ENCODE data around the gene BHLHA9.

Gene BHLHA9

DNA sequence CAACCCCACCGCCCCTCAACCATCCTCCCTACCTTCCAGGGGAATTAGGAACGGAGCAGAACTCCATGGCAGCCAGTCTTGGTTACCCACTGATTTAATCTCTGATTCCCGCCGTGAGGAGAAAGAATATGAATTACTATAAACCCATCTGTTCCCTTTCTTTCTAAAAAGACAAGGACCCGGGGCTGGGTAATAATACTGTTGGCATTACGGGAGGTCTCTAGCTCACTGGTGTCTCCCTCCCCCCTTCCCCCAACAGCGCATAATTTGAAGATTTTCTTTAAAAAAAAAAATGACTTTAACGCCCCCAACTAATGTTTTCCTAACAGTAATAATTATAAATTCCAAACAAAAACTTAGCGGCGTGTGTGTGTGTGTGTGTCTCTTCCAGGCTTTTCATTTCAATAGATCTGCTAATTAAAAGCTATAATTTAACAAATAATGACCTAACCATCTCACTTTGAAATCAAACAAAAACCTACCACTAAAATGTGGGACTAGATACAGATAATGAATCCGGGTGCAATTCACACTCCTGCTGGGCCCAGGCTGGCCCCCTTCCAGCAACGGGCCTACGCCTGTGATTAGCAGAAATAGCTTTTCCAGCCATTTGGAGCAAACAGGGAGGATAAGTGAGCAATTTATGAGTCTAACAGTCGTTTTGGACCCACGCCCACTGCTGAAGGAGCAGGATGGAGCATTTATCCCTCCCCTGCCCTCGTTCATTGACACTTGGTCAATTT is 18.2 kb upstream of the BHLHA9 start:
- no peak for DNase-seq (ENCODE audit: low read depth)
- H3K4me3 ChIP-seq (ENCODE audit: low read depth, low read length), result no peak overlapping the region
- TF ChIP-seq, protein P1, sequence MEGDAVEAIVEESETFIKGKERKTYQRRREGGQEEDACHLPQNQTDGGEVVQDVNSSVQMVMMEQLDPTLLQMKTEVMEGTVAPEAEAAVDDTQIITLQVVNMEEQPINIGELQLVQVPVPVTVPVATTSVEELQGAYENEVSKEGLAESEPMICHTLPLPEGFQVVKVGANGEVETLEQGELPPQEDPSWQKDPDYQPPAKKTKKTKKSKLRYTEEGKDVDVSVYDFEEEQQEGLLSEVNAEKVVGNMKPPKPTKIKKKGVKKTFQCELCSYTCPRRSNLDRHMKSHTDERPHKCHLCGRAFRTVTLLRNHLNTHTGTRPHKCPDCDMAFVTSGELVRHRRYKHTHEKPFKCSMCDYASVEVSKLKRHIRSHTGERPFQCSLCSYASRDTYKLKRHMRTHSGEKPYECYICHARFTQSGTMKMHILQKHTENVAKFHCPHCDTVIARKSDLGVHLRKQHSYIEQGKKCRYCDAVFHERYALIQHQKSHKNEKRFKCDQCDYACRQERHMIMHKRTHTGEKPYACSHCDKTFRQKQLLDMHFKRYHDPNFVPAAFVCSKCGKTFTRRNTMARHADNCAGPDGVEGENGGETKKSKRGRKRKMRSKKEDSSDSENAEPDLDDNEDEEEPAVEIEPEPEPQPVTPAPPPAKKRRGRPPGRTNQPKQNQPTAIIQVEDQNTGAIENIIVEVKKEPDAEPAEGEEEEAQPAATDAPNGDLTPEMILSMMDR (IDR thresholded peaks at IDR 0.05; ENCODE audit: low read depth, low read length, missing control alignments), result no peak

DNA sequence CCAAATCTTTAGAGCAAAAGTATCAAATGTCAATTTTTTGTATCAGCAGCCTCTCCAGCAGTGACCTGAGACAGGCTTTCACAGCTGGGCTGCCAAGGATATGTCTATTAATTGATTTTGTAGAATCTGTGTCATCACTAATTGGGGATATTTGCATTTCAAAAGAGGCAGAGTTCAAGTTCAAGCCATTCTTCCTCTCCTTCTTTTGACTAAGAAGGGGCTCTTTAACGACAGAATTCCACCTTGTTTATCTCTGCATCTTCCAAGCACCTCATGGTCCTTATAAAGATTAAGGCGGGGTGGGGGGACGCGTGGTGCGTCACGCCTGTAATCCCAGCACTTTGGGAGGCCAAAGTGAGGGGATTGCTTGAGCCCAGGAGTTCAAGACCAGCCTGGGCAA is 15.2 kb upstream of the BHLHA9 start:
- H3K4me3 ChIP-seq (ENCODE audit: low read depth, low read length), result no peak overlapping the region
- TF ChIP-seq, protein P1 (IDR thresholded peaks at IDR 0.05; ENCODE audit: low read depth, low read length, missing control alignments), result no peak
- no peak for DNase-seq (ENCODE audit: low read depth)

DNA sequence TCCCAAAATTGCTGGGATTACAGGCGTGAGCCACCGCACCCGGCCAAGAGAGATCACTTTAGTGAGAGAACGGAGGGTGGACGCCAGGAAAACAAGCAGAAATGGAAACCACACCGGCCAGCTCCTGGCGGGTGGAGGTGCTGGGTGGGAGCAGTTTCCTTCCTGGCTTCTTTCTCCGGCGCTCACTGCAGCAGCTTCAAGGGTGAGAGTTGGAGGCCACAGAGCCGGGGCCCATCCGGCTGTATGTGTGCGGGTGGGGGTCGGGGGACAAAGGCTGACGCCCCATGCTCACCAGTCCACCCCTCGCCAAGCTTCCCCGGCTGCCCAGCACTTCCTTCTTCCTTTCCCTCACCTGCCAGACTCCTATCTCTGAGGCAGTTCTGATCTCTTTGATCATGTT is 13.5 kb upstream of the BHLHA9 start:
- H3K4me3 ChIP-seq (ENCODE audit: low read depth, low read length), result no peak overlapping the region
- TF ChIP-seq, protein P1 (IDR thresholded peaks at IDR 0.05; ENCODE audit: low read depth, low read length, missing control alignments), result no peak
- DNase-seq (ENCODE audit: low read depth), result no peak

DNA sequence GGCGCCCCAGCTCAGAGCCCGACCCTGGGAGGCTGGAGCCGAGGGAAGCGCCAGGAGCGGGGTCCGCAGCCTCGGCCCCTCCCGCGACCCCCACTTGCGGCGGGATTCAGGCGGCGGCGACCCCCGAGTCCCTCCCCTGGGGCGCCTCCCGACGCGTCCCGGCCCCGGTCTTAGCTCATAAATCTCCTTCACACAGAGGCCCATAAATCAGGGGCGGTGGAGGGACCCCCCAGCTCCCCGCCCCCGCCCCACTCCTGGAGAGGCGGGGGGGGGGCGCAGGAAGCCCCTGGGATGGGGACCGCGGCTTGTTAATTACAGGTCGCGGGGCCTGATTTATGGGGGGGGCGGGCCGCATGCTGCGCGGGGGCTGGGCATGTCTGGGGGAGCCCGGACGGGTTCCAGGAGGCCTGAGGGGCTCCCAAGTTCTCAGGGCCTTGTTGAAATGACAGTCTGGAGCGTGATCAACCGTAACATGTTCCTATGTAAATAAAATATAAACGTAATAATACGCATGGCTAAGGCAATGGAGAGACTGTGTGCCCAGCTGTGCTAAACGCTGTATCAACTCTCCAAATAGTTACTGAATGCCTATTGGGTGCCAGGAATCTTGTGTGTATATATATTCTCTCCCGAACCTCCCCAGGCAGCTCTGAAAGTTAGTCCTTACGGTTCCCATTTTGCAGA is 10.0 kb upstream of the BHLHA9 start:
- DNase-seq (ENCODE audit: low read depth), result no peak
- TF ChIP-seq, protein P1 (IDR thresholded peaks at IDR 0.05; ENCODE audit: low read depth, low read length, missing control alignments), result no peak
- no peak overlapping the region for H3K4me3 ChIP-seq (ENCODE audit: low read depth, low read length)

DNA sequence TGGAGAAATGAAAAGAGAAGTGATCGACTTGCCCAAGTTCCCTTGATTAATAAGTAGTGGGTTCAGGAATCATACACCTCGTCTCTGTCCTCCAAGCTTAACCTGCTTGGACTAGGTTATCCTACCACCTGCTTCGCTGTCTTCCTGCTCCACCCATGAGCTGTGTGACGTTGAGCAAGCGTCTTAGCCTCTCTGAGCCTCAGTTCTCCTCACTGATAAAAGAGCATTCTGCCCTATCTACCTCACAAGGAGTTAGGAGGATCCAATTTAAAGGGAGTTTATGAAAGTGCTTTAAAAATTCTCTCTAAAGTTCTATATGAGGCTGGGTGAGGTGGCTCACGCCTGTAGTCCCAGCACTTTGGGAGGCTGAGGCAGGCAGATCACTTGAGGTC is 9.5 kb upstream of the BHLHA9 start:
- TF ChIP-seq, protein P1 (IDR thresholded peaks at IDR 0.05; ENCODE audit: low read depth, low read length, missing control alignments), result no peak
- DNase-seq (ENCODE audit: low read depth), result no peak
- H3K4me3 ChIP-seq (ENCODE audit: low read depth, low read length), result no peak overlapping the region

DNA sequence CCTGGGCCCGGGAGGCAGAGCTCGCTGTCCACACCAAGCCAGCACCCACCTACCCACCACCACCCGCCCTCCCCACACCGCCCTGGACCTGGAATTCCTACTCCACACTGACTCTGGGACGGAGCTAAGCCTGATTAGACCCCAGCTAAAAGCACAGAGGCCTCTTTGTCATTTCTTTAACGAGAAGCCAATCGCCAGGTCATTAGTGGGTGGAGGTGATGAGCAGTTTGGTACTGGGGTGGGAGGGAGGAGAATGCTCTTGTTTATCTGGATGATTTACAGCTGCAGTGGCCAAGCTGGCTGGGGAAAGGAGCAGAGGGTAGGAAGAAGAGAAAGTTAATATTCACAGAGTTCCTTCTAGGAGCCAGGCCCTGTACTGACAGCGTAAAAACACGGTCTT is 6.0 kb upstream of the BHLHA9 start:
- DNase-seq (ENCODE audit: low read depth), result no peak
- no peak overlapping the region for H3K4me3 ChIP-seq (ENCODE audit: low read depth, low read length)
- TF ChIP-seq, protein P1 (IDR thresholded peaks at IDR 0.05; ENCODE audit: low read depth, low read length, missing control alignments), result no peak

Measured in GM12864 (cell line).